Sciatic nerve (tissue), 2 donors: ENCODE results near the gene PRAMEF25. TPM values are rescaled to one million over a fixed set of nuclear protein-coding genes. Genes with fewer than 3 reads are reported as not detected.
"Not testable (repeated sequence)": the region's sequence is repeated elsewhere in the genome, so short reads cannot be mapped to it uniquely, and the experiment has no call there.

Source experiments
- ATAC-seq: fragments of 200-7000 bp; cut with Tn5 transposase; one replicate; pipeline ENCODE4 v1.9.1; 2020; ENCODE audit warnings: mild to moderate bottlenecking, moderate library complexity
- DNase-seq: peaks from one replicate; pipeline ENCODE4 v3.0.0-alpha.2; 2020; ENCODE audit warnings: low spot score
- intact Hi-C: fragments of 100-400 bp; cut with DNase I; formaldehyde crosslinking; loops from one replicate; pipeline ENCODE4 v1.14.2; 2022
- total RNA-seq: library from RNA; stranded (reverse); fragmentation: NEBNext Ultra II Directional; extraction: Animal tissue kit (Norgen Biotek cat#: 25700); gene quantifications from one replicate; pipeline ENCODE4 v1.2.1, GENCODE V29; 2021
- donor health status: DM: no; HTN: no; CAD: no.
- donor health status: DM: no; HTN: no; CAD: no.

Gene PRAMEF25
- not detected for total RNA-seq

- DNase-seq, ATAC-seq, intact Hi-C loops: not testable (repeated sequence)
These were observed at the start of gene PRAMEF25 for GRCh38 chr1:13070474-13070873. PRAMEF25 (plus strand) TSS chr1:13070774; CDS start chr1:13073694, 2,920 bp downstream.

GRCh38 chr1:13056475-13056874 lies 14.1 kb upstream of the PRAMEF25 start, which contains the start of gene PRAMEF27:
PRAMEF27 (minus strand) TSS chr1:13056575; CDS start chr1:13053659, 2,916 bp downstream.
- DNase-seq, ATAC-seq, intact Hi-C loops: not testable (repeated sequence)

- DNase-seq, intact Hi-C loops, ATAC-seq: not testable (repeated sequence)
These were observed 46.2 kb downstream of the PRAMEF25 start, which contains the start of gene HNRNPCL2 for GRCh38 chr1:13116754-13117153. HNRNPCL2 (minus strand) TSS chr1:13116854; CDS start chr1:13116400, 454 bp downstream.

Other genes with a start within 250 kb of the PRAMEF25 start
- gene PRAMEF11, start 239.4 kb upstream of the PRAMEF25 start, total RNA-seq: not detected
- not detected for gene HNRNPCL1, start 222.1 kb upstream of the PRAMEF25 start, total RNA-seq
- gene PRAMEF2, start 213.7 kb upstream of the PRAMEF25 start, total RNA-seq: not detected
- not detected for gene PRAMEF4, start 184.6 kb upstream of the PRAMEF25 start, total RNA-seq
- not detected for gene PRAMEF10, start 172.5 kb upstream of the PRAMEF25 start, total RNA-seq
- gene PRAMEF7, start 154.2 kb upstream of the PRAMEF25 start, total RNA-seq: not detected
- gene PRAMEF6, start 123.2 kb upstream of the PRAMEF25 start, total RNA-seq: not detected
- not detected for gene PRAMEF27, start 14.2 kb upstream of the PRAMEF25 start, total RNA-seq
- not detected for gene HNRNPCL3, start 10.0 kb upstream of the PRAMEF25 start, total RNA-seq
- not detected for gene HNRNPCL2, start 46.1 kb downstream of the PRAMEF25 start, total RNA-seq
- not detected for gene PRAMEF26, start 85.2 kb downstream of the PRAMEF25 start, total RNA-seq
- gene HNRNPCL4, start 94.9 kb downstream of the PRAMEF25 start, total RNA-seq: not detected
- not detected for gene PRAMEF9, start 101.1 kb downstream of the PRAMEF25 start, total RNA-seq
- gene PRAMEF13, start 130.6 kb downstream of the PRAMEF25 start, total RNA-seq: not detected
- not detected for gene PRAMEF18, start 155.4 kb downstream of the PRAMEF25 start, total RNA-seq
- not detected for gene PRAMEF5, start 183.4 kb downstream of the PRAMEF25 start, total RNA-seq
- gene PRAMEF8, start 214.4 kb downstream of the PRAMEF25 start, total RNA-seq: not detected
- not detected for gene PRAMEF33, start 232.8 kb downstream of the PRAMEF25 start, total RNA-seq
- gene PRAMEF15, start 244.8 kb downstream of the PRAMEF25 start, total RNA-seq: not detected